HEK293 (cell line): Measurements from ENCODE around the gene PMM1.
A peak's percentile ranks its signal among the peaks of the same experiment; 100 is the strongest.

Source experiments
- CTCF ChIA-PET: fragments of 350-600 bp; formaldehyde crosslinking; extraction: SDS; loops from one replicate; lab custom pipeline; 2021; ENCODE audit warnings: antibody characterized with exemption; lab: Yijun Ruan, JAX
- POLR2A ChIA-PET: fragments of 300-600 bp; formaldehyde crosslinking; extraction: SDS; loops from one replicate; lab custom pipeline; 2020; ENCODE audit warnings: antibody characterized with exemption, inconsistent platforms; lab: Yijun Ruan, JAX
- H3K27ac ChIP-seq: fragments of 200-500 bp; sonication (Bioruptor generic); 2 replicates; pipeline ENCODE4 v1.5.1; 2014; ENCODE audit warnings: low read depth, low read length, control low read depth, inconsistent platforms; ENCODE audit errors: extremely low read depth
- H3K36me3 ChIP-seq, 2 experiments: fragments of 200-500 bp in 1 of 2; sonication (Bioruptor generic) in 1 of 2; 1 replicate in 1 of 2; 2 replicates in 1 of 2; pipeline ENCODE4 v1.5.1; 2014 to 2017; ENCODE audit warnings: inconsistent platforms in 2 of 2, low read length in 2 of 2; ENCODE audit not compliant: control insufficient read depth in 2 of 2, insufficient read depth in 1 of 2
- H3K4me1 ChIP-seq: fragments of 200-500 bp; sonication (Bioruptor generic); 2 replicates; pipeline ENCODE4 v1.5.1; 2014; ENCODE audit warnings: mild to moderate bottlenecking, low read length, inconsistent platforms; ENCODE audit not compliant: control insufficient read depth, insufficient read depth
- H3K4me3 ChIP-seq: 2 replicates; pipeline ENCODE4 v1.5.1; 2011; ENCODE audit warnings: low read depth, mild to moderate bottlenecking, control low read depth, low read length, moderate library complexity
- H3K9me3 ChIP-seq: fragments of 200-500 bp; sonication (Bioruptor generic); 2 replicates; pipeline ENCODE4 v1.5.1; 2014; ENCODE audit warnings: low read depth, low read length, inconsistent platforms; ENCODE audit not compliant: control insufficient read depth, insufficient read depth
- MEIS1 ChIP-seq: sonication (generic); formaldehyde crosslinking; IDR thresholded peaks from 2 replicates; pipeline ENCODE4 v1.8.1; 2022; ENCODE audit warnings: missing genetic modification reagents, mild to moderate bottlenecking, borderline replicate concordance
- OVOL3 ChIP-seq: fragments of 450-650 bp; formaldehyde crosslinking; IDR thresholded peaks from 2 replicates; pipeline ENCODE4 v1.5.1; 2016; ENCODE audit warnings: missing biosample characterization, missing genetic modification characterization
- YY2 ChIP-seq: fragments of 450-650 bp; formaldehyde crosslinking; IDR thresholded peaks from 2 replicates; pipeline ENCODE4 v1.5.1; 2016; ENCODE audit warnings: missing biosample characterization, missing genetic modification characterization
- ZBTB7A ChIP-seq: fragments of 450-650 bp; formaldehyde crosslinking; IDR thresholded peaks from 2 replicates; pipeline ENCODE4 v1.5.1; 2016; ENCODE audit warnings: low read depth, missing biosample characterization, missing genetic modification characterization
- ZFP37 ChIP-seq: fragments of 450-650 bp; formaldehyde crosslinking; IDR thresholded peaks from 2 replicates; pipeline ENCODE4 v1.5.1; 2016; ENCODE audit warnings: missing biosample characterization, missing genetic modification characterization
- ZNF221 ChIP-seq: fragments of 450-650 bp; formaldehyde crosslinking; IDR thresholded peaks from 2 replicates; pipeline ENCODE4 v1.5.1; 2017; ENCODE audit warnings: missing biosample characterization, missing genetic modification characterization, borderline replicate concordance
- ZNF23 ChIP-seq: fragments of 450-650 bp; formaldehyde crosslinking; IDR thresholded peaks from 2 replicates; pipeline ENCODE4 v1.5.1; 2016; ENCODE audit warnings: missing biosample characterization, missing genetic modification characterization, borderline replicate concordance
- ZNF24 ChIP-seq: fragments of 450-650 bp; formaldehyde crosslinking; IDR thresholded peaks from 2 replicates; pipeline ENCODE4 v1.5.1; 2016; ENCODE audit warnings: missing biosample characterization, missing genetic modification characterization
- ZNF416 ChIP-seq: fragments of 450-650 bp; formaldehyde crosslinking; IDR thresholded peaks from 2 replicates; pipeline ENCODE4 v1.5.1; 2016; ENCODE audit warnings: missing biosample characterization, missing genetic modification characterization
- ZNF426 ChIP-seq: fragments of 450-650 bp; formaldehyde crosslinking; IDR thresholded peaks from 2 replicates; pipeline ENCODE4 v1.5.1; 2017; ENCODE audit warnings: missing biosample characterization, missing genetic modification characterization, mild to moderate bottlenecking, inconsistent platforms, moderate library complexity
- ZNF501 ChIP-seq: fragments of 450-650 bp; formaldehyde crosslinking; IDR thresholded peaks from 2 replicates; pipeline ENCODE4 v1.5.1; 2016; ENCODE audit warnings: missing biosample characterization, missing genetic modification characterization
- ZNF548 ChIP-seq: fragments of 450-650 bp; formaldehyde crosslinking; IDR thresholded peaks from 2 replicates; pipeline ENCODE4 v1.5.1; 2016; ENCODE audit warnings: missing biosample characterization, missing genetic modification characterization
- ZNF654 ChIP-seq: fragments of 450-650 bp; formaldehyde crosslinking; IDR thresholded peaks from 2 replicates; pipeline ENCODE4 v1.5.1; 2016; ENCODE audit warnings: low read depth, missing biosample characterization, missing genetic modification characterization
- ZNF660 ChIP-seq: fragments of 450-650 bp; IDR thresholded peaks from 2 replicates; pipeline ENCODE4 v1.5.1; 2018; ENCODE audit warnings: missing biosample characterization, mild to moderate bottlenecking, missing genetic modification characterization
- ZNF785 ChIP-seq: fragments of 450-650 bp; formaldehyde crosslinking; IDR thresholded peaks from 2 replicates; pipeline ENCODE4 v1.5.1; 2016; ENCODE audit warnings: missing biosample characterization, missing genetic modification characterization
- ZNF837 ChIP-seq: fragments of 450-650 bp; formaldehyde crosslinking; IDR thresholded peaks from 2 replicates; pipeline ENCODE4 v1.5.1; 2016; ENCODE audit warnings: missing biosample characterization, missing genetic modification characterization
- ZSCAN23 ChIP-seq: fragments of 450-650 bp; formaldehyde crosslinking; IDR thresholded peaks from 2 replicates; pipeline ENCODE4 v1.5.1; 2016; ENCODE audit warnings: missing biosample characterization, missing genetic modification characterization
- TF ChIP-seq, protein P1 (sequence below): fragments of 450-650 bp; formaldehyde crosslinking; IDR thresholded peaks from 2 replicates; pipeline ENCODE4 v1.5.1; 2016; ENCODE audit warnings: missing biosample characterization, missing genetic modification characterization, borderline replicate concordance
- TF ChIP-seq, protein P2 (sequence below): fragments of 450-650 bp; formaldehyde crosslinking; IDR thresholded peaks from 2 replicates; pipeline ENCODE4 v1.5.1; 2016; ENCODE audit warnings: missing biosample characterization, missing genetic modification characterization, low read depth
- TF ChIP-seq, protein P3 (sequence below): fragments of 450-650 bp; formaldehyde crosslinking; IDR thresholded peaks from 2 replicates; pipeline ENCODE4 v1.5.1; 2016; ENCODE audit warnings: missing biosample characterization, missing genetic modification characterization
- TF ChIP-seq, protein P4 (sequence below): fragments of 450-650 bp; formaldehyde crosslinking; conservative IDR thresholded peaks from 2 replicates; pipeline ENCODE4 v1.5.1; 2016; ENCODE audit warnings: low read depth, missing biosample characterization, missing genetic modification characterization

The PMM1 gene

DNA sequence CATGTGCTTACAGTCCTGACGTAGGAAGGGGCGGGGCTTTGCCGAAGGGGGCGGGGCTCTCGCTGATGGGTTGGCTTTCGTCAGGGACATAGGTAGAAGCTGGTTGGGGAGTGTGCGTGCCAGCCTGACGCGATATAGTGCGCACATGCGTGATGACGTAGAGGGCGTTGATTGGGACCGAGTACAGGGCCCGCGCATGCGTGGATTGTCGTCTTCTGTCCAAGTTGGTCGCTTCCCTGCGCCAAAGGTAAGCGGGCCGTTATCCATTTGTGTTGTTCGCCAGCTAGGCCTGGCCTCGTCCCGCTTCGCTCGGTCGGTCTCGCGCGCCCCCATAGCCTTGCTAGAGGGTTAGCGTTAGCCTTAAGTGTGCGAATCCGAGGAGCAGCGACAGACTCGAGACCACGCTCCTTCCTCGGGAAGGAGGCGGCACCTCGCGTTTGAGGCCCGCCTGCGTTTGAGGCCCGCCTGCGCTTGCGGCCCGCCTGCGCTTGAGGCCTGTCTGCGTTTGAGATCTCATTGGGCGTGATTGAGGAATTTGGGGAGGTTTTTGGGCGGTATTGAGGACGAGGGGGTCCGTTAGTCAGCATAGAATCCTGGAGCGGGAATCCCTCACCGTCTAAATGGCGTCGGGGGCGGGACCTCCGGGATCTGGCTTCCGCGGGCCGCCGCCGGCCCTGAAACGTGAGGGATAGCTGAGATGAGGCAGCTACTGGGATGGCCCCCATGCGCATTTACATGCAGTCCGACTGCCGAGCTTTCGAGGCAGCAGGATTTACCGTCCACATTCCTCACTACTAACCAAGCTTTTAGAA lies 31.7 kb upstream of the PMM1 start, which contains the start of gene XRCC6 (continued):
- TF ChIP-seq, protein P1, sequence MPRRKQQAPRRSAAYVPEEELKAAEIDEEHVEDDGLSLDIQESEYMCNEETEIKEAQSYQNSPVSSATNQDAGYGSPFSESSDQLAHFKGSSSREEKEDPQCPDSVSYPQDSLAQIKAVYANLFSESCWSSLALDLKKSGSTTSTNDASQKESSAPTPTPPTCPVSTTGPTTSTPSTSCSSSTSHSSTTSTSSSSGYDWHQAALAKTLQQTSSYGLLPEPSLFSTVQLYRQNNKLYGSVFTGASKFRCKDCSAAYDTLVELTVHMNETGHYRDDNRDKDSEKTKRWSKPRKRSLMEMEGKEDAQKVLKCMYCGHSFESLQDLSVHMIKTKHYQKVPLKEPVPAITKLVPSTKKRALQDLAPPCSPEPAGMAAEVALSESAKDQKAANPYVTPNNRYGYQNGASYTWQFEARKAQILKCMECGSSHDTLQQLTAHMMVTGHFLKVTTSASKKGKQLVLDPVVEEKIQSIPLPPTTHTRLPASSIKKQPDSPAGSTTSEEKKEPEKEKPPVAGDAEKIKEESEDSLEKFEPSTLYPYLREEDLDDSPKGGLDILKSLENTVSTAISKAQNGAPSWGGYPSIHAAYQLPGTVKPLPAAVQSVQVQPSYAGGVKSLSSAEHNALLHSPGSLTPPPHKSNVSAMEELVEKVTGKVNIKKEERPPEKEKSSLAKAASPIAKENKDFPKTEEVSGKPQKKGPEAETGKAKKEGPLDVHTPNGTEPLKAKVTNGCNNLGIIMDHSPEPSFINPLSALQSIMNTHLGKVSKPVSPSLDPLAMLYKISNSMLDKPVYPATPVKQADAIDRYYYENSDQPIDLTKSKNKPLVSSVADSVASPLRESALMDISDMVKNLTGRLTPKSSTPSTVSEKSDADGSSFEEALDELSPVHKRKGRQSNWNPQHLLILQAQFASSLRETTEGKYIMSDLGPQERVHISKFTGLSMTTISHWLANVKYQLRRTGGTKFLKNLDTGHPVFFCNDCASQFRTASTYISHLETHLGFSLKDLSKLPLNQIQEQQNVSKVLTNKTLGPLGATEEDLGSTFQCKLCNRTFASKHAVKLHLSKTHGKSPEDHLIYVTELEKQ (tag by site-specific recombination), result 0 out of 2 replicates have a peak, but pooled peaks have one; percentile 17
- TF ChIP-seq ZFP37 (tag by site-specific recombination) (peak; percentile 67; the same call in 1 of the 2 replicates), ZNF501 (tag by site-specific recombination) (peak; percentile 58; the same call in 1 of the 2 replicates), OVOL3 (tag by site-specific recombination) (peak; percentile 89; the same call in 1 of the 2 replicates)
- TF ChIP-seq, protein P2, sequence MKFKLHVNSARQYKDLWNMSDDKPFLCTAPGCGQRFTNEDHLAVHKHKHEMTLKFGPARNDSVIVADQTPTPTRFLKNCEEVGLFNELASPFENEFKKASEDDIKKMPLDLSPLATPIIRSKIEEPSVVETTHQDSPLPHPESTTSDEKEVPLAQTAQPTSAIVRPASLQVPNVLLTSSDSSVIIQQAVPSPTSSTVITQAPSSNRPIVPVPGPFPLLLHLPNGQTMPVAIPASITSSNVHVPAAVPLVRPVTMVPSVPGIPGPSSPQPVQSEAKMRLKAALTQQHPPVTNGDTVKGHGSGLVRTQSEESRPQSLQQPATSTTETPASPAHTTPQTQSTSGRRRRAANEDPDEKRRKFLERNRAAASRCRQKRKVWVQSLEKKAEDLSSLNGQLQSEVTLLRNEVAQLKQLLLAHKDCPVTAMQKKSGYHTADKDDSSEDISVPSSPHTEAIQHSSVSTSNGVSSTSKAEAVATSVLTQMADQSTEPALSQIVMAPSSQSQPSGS (tag by site-specific recombination), result peak; percentile 94

DNA sequence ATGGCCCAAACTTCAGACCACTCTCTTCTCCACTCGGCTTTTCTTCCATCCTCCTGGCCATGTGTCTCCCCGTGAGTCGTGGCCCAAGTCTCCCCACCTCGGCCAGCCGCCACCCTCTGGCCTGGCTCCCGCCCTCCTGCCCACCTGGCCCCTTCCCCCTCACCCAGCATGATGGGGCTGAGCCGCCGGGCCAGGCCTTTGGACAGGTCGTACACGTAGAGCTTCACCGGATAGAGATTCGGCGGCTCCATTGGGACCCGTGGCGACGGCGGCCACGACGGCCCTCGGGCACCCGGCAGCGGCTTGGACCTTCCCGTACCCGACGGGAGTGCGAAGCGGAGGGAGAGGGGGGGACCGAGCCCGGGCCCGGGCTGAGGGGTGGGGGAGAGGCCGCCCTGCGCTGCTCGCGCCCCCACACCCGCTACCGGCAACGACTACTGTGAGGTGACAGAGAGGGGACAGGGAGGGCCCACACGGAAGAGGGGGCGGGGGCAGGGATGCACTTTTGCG lies 31.0 kb upstream of the PMM1 start, which contains the start of gene DESI1:
TSS of gene DESI1 (minus strand) at position 455 of the 510 bp plus-strand sequence. CDS start at position 251, 204 bp downstream.
- H3K4me3 ChIP-seq, result peak within 1 kb of the TSS; percentile 98
- ChIA-PET POLR2A (interaction anchor here (0.6 to 3.5 kb wide), 46 partner anchors 9 to 326 kb away, joined by 3 to 75 read pairs (median 4); partner anchors contain the start of genes CCDC134, CENPM, CSDC2 and PHF5A), CTCF (interaction anchor here (1.0 kb wide), 1 partner anchor 23 kb away, joined by 3 read pairs; no protein-coding TSS in a partner anchor)
- H3K9me3 ChIP-seq, result no peaks in the 10 kb centered on the region
- H3K4me1 ChIP-seq, result peaks cover 3% of the 10 kb centered on the region; the same call in 1 of the 2 replicates
- peak within 1 kb of the TSS; percentile 97 for H3K27ac ChIP-seq
- H3K36me3 ChIP-seq, result peaks cover 34 to 35% of the 10 kb centered on the region in 2 experiments
- TF ChIP-seq ZNF23 (no peak), ZSCAN23 (tag by site-specific recombination) (0 out of 2 replicates have a peak, but pooled peaks have one; percentile 44), ZNF416 (tag by site-specific recombination) (no peak), MEIS1 (CRISPR knock-in tag) (no peak), ZNF24 (tag by site-specific recombination) (no peak), ZNF785 (peak; percentile 37), ZNF837 (tag by site-specific recombination) (no peak), ZNF654 (no peak), ZNF660 (tag by site-specific recombination) (peak; percentile 75), ZNF548 (tag by site-specific recombination) (no peak), ZNF426 (tag by site-specific recombination) (no peak), ZNF221 (tag by site-specific recombination) (no peak), YY2 (tag by site-specific recombination) (peak; percentile 25; the same call in 1 of the 2 replicates), ZBTB7A (tag by site-specific recombination) (0 out of 2 replicates have a peak, but pooled peaks have one; percentile 75)
- TF ChIP-seq, protein P3, sequence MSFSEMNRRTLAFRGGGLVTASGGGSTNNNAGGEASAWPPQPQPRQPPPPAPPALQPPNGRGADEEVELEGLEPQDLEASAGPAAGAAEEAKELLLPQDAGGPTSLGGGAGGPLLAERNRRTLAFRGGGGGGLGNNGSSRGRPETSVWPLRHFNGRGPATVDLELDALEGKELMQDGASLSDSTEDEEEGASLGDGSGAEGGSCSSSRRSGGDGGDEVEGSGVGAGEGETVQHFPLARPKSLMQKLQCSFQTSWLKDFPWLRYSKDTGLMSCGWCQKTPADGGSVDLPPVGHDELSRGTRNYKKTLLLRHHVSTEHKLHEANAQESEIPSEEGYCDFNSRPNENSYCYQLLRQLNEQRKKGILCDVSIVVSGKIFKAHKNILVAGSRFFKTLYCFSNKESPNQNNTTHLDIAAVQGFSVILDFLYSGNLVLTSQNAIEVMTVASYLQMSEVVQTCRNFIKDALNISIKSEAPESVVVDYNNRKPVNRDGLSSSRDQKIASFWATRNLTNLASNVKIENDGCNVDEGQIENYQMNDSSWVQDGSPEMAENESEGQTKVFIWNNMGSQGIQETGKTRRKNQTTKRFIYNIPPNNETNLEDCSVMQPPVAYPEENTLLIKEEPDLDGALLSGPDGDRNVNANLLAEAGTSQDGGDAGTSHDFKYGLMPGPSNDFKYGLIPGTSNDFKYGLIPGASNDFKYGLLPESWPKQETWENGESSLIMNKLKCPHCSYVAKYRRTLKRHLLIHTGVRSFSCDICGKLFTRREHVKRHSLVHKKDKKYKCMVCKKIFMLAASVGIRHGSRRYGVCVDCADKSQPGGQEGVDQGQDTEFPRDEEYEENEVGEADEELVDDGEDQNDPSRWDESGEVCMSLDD (tag by site-specific recombination), result peak; percentile 57; the same call in 1 of the 2 replicates
- TF ChIP-seq, protein P4, sequence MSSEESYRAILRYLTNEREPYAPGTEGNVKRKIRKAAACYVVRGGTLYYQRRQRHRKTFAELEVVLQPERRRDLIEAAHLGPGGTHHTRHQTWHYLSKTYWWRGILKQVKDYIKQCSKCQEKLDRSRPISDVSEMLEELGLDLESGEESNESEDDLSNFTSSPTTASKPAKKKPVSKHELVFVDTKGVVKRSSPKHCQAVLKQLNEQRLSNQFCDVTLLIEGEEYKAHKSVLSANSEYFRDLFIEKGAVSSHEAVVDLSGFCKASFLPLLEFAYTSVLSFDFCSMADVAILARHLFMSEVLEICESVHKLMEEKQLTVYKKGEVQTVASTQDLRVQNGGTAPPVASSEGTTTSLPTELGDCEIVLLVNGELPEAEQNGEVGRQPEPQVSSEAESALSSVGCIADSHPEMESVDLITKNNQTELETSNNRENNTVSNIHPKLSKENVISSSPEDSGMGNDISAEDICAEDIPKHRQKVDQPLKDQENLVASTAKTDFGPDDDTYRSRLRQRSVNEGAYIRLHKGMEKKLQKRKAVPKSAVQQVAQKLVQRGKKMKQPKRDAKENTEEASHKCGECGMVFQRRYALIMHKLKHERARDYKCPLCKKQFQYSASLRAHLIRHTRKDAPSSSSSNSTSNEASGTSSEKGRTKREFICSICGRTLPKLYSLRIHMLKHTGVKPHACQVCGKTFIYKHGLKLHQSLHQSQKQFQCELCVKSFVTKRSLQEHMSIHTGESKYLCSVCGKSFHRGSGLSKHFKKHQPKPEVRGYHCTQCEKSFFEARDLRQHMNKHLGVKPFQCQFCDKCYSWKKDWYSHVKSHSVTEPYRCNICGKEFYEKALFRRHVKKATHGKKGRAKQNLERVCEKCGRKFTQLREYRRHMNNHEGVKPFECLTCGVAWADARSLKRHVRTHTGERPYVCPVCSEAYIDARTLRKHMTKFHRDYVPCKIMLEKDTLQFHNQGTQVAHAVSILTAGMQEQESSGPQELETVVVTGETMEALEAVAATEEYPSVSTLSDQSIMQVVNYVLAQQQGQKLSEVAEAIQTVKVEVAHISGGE (tag by site-specific recombination), result no peak
